KOPT-K1 (cell line): ENCODE data around the gene LARP7.
"Not testable (repeated sequence)": the region's sequence is repeated elsewhere in the genome, so short reads cannot be mapped to it uniquely, and the experiment has no call there.

Source experiments
- H3K27ac ChIP-seq: fragments of 200-600 bp; sonication (generic); 2 replicates; pipeline ENCODE4 v1.5.1; 2016; ENCODE audit warnings: antibody characterized with exemption, mild to moderate bottlenecking, low read depth, low read length; ENCODE audit not compliant: poor library complexity, severe bottlenecking
- H3K36me3 ChIP-seq: fragments of 200-600 bp; sonication (generic); 2 replicates; pipeline ENCODE4 v1.5.1; 2017; ENCODE audit warnings: antibody characterized with exemption, mild to moderate bottlenecking, low read length, moderate library complexity; ENCODE audit not compliant: insufficient read depth
- H3K9me3 ChIP-seq: fragments of 200-600 bp; sonication (generic); 2 replicates; pipeline ENCODE4 v1.5.1; 2017; ENCODE audit warnings: antibody characterized with exemption, low read length, mild to moderate bottlenecking; ENCODE audit not compliant: insufficient read depth, poor library complexity, severe bottlenecking

LARP7 gene

GRCh38 chr4:112677519-112678091, 40.7 kb downstream of the LARP7 start:
- no peaks in the 10 kb centered on the region for H3K9me3 ChIP-seq
- no peak overlapping the region for H3K27ac ChIP-seq
- no peaks in the 10 kb centered on the region for H3K36me3 ChIP-seq

GRCh38 chr4:112680996-112681395, 44.1 kb downstream of the LARP7 start:
- Histone ChIP-seq H3K36me3 (no peaks in the 10 kb centered on the region), H3K9me3 (no peaks in the 10 kb centered on the region), H3K27ac (no peak overlapping the region)

- Histone ChIP-seq H3K9me3 (no peaks in the 10 kb centered on the region), H3K27ac (no peak overlapping the region), H3K36me3 (no peaks in the 10 kb centered on the region)
These were observed 56.6 kb downstream of the LARP7 start for GRCh38 chr4:112693507-112693906.

DNA sequence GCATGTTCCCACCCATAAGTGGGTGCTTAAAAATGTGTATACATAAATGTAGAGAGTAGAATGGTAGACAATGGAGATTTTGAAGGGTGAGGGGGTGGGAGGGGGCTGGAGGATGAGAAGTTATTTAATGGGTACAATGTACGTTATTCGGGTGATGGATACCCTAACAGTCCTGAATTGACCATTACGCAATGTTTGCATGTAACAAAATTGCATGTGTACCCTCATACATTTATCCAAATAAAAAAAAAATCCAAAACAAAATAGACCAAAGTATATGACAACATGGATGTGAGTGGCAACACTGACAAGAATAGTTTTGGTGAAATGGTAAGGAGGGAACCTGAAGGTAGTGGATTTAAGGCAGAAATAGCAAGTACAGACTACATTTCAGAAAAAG, 63.7 kb downstream of the LARP7 start:
- no peaks in the 10 kb centered on the region for H3K9me3 ChIP-seq
- no peak overlapping the region for H3K27ac ChIP-seq
- no peaks in the 10 kb centered on the region for H3K36me3 ChIP-seq

- Histone ChIP-seq H3K36me3 (no peaks in the 10 kb centered on the region), H3K27ac (no peak overlapping the region), H3K9me3 (no peaks in the 10 kb centered on the region)
These were observed 65.9 kb downstream of the LARP7 start for GRCh38 chr4:112702892-112703291.

DNA sequence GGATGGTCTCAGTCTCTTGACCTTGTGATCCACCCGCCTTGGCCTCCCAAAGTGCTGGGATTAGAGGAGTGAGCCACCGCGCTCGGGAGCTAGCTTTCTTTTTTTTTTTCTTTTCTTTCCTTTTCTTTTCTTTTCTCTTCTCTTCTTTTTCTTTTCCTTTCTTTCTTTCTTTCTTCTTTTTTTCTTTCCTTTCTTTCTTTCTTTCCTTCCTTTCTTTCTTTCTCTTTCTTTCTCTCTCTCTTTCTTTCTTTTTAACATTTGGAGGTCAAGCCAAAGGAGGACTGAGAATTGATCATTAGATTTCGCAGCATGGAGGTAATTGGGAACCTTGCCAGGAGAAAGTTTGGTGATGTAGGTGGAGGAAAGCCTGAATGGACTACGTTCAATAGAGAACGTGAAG, 67.4 kb downstream of the LARP7 start:
- H3K36me3 ChIP-seq, result no peaks in the 10 kb centered on the region
- H3K27ac ChIP-seq, result no peak overlapping the region
- H3K9me3 ChIP-seq, result no peaks in the 10 kb centered on the region

DNA sequence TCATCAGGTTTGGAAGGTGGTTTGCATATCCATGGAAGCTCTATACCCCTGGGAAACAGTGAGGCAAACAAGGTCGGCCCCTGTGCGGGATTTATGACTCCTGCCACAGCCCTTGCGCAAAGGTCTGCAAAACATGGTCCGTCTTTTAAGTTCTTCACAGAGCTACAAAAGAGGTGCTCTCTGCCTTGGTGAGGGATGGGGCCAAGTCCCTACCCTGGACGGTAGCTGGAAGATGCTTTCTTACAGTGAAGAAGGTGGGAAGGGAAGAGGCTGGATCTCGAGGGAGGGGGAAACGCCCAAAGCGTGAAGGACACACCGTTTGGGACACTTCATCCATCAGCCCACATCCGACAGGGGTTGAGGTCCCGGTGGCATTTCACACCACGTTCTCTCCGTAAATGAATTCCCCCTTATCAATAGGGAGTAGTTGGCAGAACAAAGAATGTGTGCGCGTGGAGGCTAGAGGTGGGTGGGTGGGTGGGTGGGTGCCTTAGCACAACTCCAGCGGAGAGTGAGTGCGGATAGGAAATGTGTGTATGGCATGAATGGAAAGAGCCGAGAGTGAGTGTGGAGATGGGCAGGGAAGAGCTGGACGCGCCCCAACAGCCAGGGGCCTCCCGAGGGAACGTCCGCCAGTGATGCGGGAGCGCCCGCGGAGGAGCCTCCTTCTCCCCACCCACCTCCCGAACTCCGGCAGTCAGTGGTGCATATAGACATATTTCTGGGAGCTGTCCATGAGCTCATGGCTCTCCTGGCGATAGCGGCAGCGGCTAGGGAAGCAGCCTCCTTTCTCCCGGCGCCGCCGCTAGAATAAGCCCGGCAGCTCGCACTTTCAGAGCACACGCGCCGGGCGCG, 68.3 kb downstream of the LARP7 start:
- Histone ChIP-seq H3K9me3 (no peaks in the 10 kb centered on the region), H3K27ac (no peak overlapping the region), H3K36me3 (no peaks in the 10 kb centered on the region)

DNA sequence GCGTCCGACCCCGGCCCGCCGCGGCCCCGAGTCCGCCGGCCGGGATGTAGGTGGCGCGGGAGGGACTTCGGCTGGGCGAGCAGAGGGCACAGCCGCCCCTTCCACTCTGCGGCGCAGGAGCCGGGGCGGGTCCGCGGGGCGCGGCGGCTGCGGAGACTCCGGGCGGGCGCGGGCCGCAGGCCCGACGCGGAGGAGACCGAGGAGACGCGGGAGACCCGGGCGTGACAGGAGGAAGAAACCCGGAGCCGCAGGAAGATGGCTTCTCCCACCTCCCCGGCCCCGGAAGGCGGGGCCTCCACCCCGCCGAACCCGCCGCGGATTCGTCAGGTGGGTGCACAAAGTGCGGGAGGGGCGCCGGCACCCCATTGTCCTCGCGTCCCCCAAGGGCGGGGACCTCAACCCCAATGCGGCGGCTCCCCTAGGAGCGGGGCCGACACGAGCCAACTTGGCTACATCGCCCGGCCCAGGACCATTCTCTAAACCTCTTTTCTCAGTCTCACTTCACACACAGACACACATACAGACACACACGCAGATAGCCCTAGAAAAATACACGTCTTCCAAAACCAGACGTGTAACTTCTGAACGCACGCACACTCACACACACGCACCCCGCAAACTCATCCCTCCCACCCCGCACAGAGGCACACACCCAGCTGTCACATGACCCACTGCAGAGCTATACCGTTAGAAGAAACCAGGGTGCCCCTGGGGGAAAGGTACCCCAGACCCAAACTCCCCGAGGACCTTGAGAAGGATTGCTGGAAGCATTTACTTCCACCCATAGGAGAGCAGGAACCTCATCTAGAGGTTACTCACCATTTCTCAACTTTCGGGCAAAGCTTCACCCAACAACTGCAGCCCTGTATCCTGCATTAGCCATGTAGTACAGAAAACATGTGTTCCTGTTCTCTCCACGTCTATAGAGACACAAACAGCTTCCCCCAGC, 69.2 kb downstream of the LARP7 start:
- H3K27ac ChIP-seq, H3K36me3 ChIP-seq, H3K9me3 ChIP-seq: not testable (repeated sequence)

DNA sequence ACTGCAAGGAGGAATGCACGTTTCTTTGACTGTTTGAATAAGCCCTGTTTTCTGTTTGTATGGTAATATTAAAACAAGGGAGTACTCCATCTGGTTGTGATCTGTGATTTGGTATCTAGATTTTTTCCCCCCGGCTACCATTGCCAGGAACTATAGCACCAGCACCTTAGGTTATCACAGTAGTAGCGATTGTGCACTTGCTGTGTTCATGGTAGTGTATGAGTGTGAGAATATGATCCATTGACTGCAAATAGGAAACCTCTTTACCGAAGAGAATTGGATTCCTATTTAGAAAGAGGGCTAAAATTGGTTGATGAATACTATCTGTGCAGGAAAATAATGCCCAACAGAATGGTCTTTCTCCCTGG, 69.9 kb downstream of the LARP7 start:
- H3K27ac ChIP-seq, result no peak overlapping the region
- H3K9me3 ChIP-seq, result no peaks in the 10 kb centered on the region
- H3K36me3 ChIP-seq, result no peaks in the 10 kb centered on the region
